ENCODE results near the gene GSG1. TPM values are rescaled to one million over a fixed set of nuclear protein-coding genes. Genes with fewer than 3 reads are reported as not detected.

Gene GSG1
- total RNA-seq, 2 donors from 2014 or later, result 0.66 to 2.1 TPM

DNA sequence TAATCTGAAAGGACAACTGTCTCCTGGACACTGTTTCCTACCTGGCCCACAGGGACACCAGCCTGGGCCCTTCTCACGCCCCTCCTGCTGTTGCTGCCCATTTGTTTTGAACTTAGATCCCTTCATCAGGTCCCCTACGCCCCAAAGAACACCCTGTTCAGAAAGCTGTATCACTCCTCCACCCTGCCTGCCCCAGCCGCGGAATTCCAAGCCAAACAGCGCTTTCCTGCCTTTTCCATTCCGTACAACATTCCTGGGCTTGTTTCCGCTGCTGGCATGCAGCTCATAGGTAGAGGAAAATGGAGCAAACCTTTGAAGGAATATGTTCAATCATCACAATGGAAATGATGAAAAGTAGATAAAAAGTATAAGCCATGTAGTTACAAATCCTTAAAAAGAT is 12.8 kb upstream of the GSG1 start:
- Histone ChIP-seq H3K27me3 (no peaks in the 10 kb centered on the region), H3K4me1 (no peaks in the 10 kb centered on the region), H3K27ac (no peak overlapping the region), H3K4me3 (no peak overlapping the region), H3K9me3 (no peaks in the 10 kb centered on the region), H3K36me3 (replicated peaks in 1 of 2; ENCODE audit: insufficient read depth in 1 of 2, low read depth in 2 of 2) (no peaks in the 10 kb centered on the region)
- intact Hi-C loops (cut with DNase I), result no loop called here
- ATAC-seq, result no peak
- TF ChIP-seq POLR2A (IDR thresholded peaks at IDR 0.05), result no peak
- TF ChIP-seq, protein P1, sequence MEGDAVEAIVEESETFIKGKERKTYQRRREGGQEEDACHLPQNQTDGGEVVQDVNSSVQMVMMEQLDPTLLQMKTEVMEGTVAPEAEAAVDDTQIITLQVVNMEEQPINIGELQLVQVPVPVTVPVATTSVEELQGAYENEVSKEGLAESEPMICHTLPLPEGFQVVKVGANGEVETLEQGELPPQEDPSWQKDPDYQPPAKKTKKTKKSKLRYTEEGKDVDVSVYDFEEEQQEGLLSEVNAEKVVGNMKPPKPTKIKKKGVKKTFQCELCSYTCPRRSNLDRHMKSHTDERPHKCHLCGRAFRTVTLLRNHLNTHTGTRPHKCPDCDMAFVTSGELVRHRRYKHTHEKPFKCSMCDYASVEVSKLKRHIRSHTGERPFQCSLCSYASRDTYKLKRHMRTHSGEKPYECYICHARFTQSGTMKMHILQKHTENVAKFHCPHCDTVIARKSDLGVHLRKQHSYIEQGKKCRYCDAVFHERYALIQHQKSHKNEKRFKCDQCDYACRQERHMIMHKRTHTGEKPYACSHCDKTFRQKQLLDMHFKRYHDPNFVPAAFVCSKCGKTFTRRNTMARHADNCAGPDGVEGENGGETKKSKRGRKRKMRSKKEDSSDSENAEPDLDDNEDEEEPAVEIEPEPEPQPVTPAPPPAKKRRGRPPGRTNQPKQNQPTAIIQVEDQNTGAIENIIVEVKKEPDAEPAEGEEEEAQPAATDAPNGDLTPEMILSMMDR (IDR thresholded peaks at IDR 0.05), result no peak
- no peak for DNase-seq
- WGBS, 2 donors, result 75 to 82% methylated on average over 7 of the region's 7 CpGs

DNA sequence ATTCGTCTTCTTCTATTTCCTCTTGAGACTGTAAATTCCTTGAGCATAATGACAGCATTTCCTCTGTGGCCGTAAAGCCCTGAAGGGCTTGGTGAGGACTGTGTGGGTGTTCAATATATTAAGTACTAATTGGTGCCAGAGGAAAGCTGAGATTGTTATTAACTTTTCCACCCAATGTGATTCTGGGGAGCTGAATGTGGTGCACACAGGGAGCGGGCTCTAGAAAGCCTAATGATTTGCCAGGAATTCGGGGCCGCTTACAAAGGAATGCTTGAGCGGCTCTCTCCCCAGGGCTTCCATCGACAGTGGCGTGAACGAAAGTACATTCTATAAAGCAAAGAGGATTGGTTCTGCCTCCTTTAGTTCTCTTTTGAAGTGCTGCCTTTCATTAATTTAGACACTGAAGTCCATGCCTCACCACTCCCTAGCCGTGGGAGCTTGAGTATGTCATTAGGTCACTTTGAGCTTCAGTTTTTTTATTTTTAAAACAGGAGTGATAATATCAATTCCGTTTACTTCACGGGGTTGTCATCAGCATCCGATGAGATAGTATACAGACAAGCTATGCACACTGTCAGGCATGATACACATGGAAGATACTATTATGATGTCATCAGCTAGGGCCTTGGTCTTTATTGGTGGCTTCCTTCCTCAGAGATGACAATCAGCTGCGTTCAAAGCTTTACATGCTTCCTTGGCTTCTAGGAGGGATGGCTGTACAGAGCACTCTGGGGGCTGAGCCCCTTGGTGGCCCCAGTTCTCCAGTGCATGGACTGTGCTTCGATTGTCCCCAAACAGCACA is 11.0 kb upstream of the GSG1 start:
- ATAC-seq (peak; percentile 40), DNase-seq (no peak)
- Histone ChIP-seq H3K27ac (no peak overlapping the region), H3K9me3 (no peaks in the 10 kb centered on the region), H3K36me3 (replicated peaks in 1 of 2; ENCODE audit: insufficient read depth in 1 of 2, low read depth in 2 of 2) (no peaks in the 10 kb centered on the region), H3K27me3 (no peaks in the 10 kb centered on the region), H3K4me3 (no peak overlapping the region), H3K4me1 (no peaks in the 10 kb centered on the region)
- WGBS, 2 donors, result 51 to 63% methylated on average over 15 of the region's 15 CpGs
- TF ChIP-seq, protein P1 (IDR thresholded peaks at IDR 0.05), result no peak
- TF ChIP-seq POLR2A (IDR thresholded peaks at IDR 0.05), result no peak
- intact Hi-C loops (cut with DNase I), result no loop called here

DNA sequence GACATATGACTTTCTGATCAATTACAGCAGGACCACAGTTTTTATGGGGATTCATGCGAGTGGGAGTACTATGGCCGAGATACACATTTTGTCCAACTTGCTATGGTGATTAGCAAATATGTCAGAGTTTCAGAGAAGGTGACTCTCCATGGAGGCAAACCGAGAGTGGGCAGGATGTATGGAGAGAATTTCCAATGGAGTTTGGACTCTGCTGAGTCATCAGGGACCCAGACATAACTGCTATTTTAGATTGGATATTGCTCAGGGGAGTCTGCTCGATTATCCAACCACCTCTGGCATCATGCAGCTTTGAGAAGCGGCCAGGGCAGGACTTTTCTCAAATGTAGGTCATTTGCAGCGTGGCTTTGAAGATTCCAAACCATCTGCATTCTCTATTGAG is 9.5 kb upstream of the GSG1 start:
- Histone ChIP-seq H3K4me1 (no peaks in the 10 kb centered on the region), H3K9me3 (no peaks in the 10 kb centered on the region), H3K36me3 (replicated peaks in 1 of 2; ENCODE audit: insufficient read depth in 1 of 2, low read depth in 2 of 2) (no peaks in the 10 kb centered on the region), H3K27me3 (no peaks in the 10 kb centered on the region), H3K27ac (no peak overlapping the region), H3K4me3 (no peak overlapping the region)
- TF ChIP-seq, protein P1 (IDR thresholded peaks at IDR 0.05), result no peak
- intact Hi-C loops (cut with DNase I), result no loop called here
- 73 to 81% methylated on average over 6 of the region's 6 CpGs for WGBS, 2 donors
- no peak for DNase-seq
- no peak for ATAC-seq

DNA sequence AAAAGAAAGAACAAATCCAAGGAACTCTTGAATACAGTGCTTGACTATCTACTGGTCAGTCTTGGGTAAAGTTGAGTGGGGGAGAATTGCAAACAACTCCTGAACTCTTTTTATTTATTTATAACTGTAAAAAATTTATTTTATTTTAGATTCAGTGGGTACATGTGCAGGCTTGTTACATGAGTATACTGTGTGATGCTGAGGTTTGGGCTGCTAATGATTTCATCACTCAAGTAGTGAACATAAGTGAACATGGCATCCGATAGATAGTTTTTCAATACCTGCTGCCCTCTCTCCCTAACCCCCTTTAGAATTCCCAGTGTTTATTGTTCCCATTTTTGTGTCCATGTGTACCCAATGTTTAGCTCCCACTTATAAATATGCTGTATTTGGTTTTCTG is 3.2 kb upstream of the GSG1 start:
- ATAC-seq, result no peak

DNA sequence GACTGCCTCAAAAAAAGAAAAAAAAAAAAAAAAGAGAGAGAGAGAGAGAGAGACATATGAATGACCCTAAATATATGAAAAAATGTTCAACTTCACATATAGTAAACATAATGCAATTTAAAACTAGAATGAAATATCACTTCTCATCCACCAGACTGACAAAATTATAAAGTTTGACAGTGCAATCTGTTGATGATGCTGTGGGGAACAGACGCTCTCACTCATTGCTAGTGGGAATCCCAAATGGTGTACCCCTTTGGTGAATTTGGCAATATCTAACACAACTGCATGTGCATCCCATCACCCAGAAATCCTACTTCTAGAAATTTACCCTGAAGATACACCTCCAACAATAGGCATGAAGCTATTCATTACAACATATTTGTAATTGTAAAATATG is 2.3 kb upstream of the GSG1 start:
- DNase-seq, result no peak
- H3K27me3 ChIP-seq, result no peaks in the 10 kb centered on the region
- intact Hi-C loops (cut with DNase I), result no loop called here
- no peak overlapping the region for H3K27ac ChIP-seq
- H3K4me1 ChIP-seq, result peaks cover 12% of the 10 kb centered on the region
- no peaks in the 10 kb centered on the region for H3K9me3 ChIP-seq
- no peak for TF ChIP-seq POLR2A (IDR thresholded peaks at IDR 0.05)
- TF ChIP-seq, protein P1 (IDR thresholded peaks at IDR 0.05), result no peak
- no peak overlapping the region for H3K4me3 ChIP-seq
- H3K36me3 ChIP-seq (replicated peaks in 1 of 2; ENCODE audit: insufficient read depth in 1 of 2, low read depth in 2 of 2), result no peaks in the 10 kb centered on the region
- 71 to 78% methylated on average over 1 of the region's 1 CpG for WGBS, 2 donors
- no peak for ATAC-seq

More for the DNA sequence above, 3.2 kb upstream of the GSG1 start:
- H3K9me3 ChIP-seq, result no peaks in the 10 kb centered on the region
- no peak for DNase-seq
- H3K27ac ChIP-seq, result no peak overlapping the region
- intact Hi-C loops (cut with DNase I), result no loop called here
- no peaks in the 10 kb centered on the region for H3K27me3 ChIP-seq
- H3K4me3 ChIP-seq, result no peak overlapping the region
- no peaks in the 10 kb centered on the region for H3K36me3 ChIP-seq (replicated peaks in 1 of 2; ENCODE audit: insufficient read depth in 1 of 2, low read depth in 2 of 2)
- WGBS, 2 donors, result 84 to 88% methylated on average over 1 of the region's 1 CpG
- no peak for TF ChIP-seq POLR2A (IDR thresholded peaks at IDR 0.05)
- peaks cover 6% of the 10 kb centered on the region for H3K4me1 ChIP-seq
